GM12878 (cell line): ENCODE results near the gene PRR3. TPM values are rescaled to one million over a fixed set of nuclear protein-coding genes. Genes with fewer than 3 reads are reported as not detected.

ENCODE experiments used
- CBX5 ChIP-seq: sonication (generic); IDR thresholded peaks from 2 replicates; pipeline ENCODE4 v1.6.1; 2016; ENCODE audit warnings: low read depth, moderate library complexity, mild to moderate bottlenecking, inconsistent platforms
- CREM ChIP-seq: IDR thresholded peaks from 2 replicates; pipeline ENCODE4 v1.6.1; 2014; ENCODE audit warnings: antibody characterized with exemption, low read depth
- DPF2 ChIP-seq: fragments of 450-650 bp; IDR thresholded peaks from 2 replicates; pipeline ENCODE4 v1.6.1; 2017; ENCODE audit warnings: mild to moderate bottlenecking
- EED ChIP-seq: sonication (generic); IDR thresholded peaks from 2 replicates; pipeline ENCODE4 v1.6.1; 2016; ENCODE audit warnings: antibody characterized with exemption, low read depth
- EP300 ChIP-seq, 2 experiments: fragments of 150-350 bp in 1 of 2; IDR thresholded peaks; 2 replicates each; pipeline ENCODE4 v1.6.1; 2011 to 2012; ENCODE audit warnings: low read depth in 2 of 2, low read length in 2 of 2, borderline replicate concordance in 1 of 2, improper control_type of control experiment in 1 of 2, inconsistent platforms in 1 of 2; ENCODE audit not compliant: control insufficient read depth in 1 of 2
- ETV6 ChIP-seq, 2 experiments: fragments of 450-650 bp in 1 of 2; IDR thresholded peaks in 1 of 2; conservative IDR thresholded peaks in 1 of 2; 2 replicates each; pipeline ENCODE4 v1.6.1; 2014; ENCODE audit warnings: antibody characterized with exemption in 1 of 2, borderline replicate concordance in 1 of 2, low read depth in 1 of 2, mild to moderate bottlenecking in 1 of 2, moderate library complexity in 1 of 2
- IKZF1 ChIP-seq: fragments of 450-650 bp; conservative IDR thresholded peaks from 2 replicates; pipeline ENCODE4 v1.6.1; 2017; ENCODE audit warnings: antibody characterized with exemption, mild to moderate bottlenecking
- IKZF2 ChIP-seq, 2 experiments: fragments of 450-650 bp; IDR thresholded peaks; 2 replicates each; pipeline ENCODE4 v1.6.1; 2017; ENCODE audit warnings: mild to moderate bottlenecking in 2 of 2, moderate library complexity in 2 of 2
- IRF4 ChIP-seq: IDR thresholded peaks from 2 replicates; pipeline ENCODE4 v1.6.1; 2011; ENCODE audit warnings: low read depth, low read length
- MEF2A ChIP-seq: IDR thresholded peaks from 2 replicates; pipeline ENCODE4 v1.6.1; 2011; ENCODE audit warnings: low read depth, mild to moderate bottlenecking, low read length, moderate library complexity; ENCODE audit not compliant: insufficient read depth
- MLLT1 ChIP-seq: fragments of 450-650 bp; IDR thresholded peaks from 2 replicates; pipeline ENCODE4 v1.6.1; 2016; ENCODE audit warnings: mild to moderate bottlenecking
- MTA2 ChIP-seq: fragments of 450-650 bp; IDR thresholded peaks from 2 replicates; pipeline ENCODE4 v1.6.1; 2016; ENCODE audit warnings: low read depth, mild to moderate bottlenecking, moderate library complexity
- NBN ChIP-seq: fragments of 450-650 bp; IDR thresholded peaks from 2 replicates; pipeline ENCODE4 v1.6.1; 2016
- NKRF ChIP-seq: fragments of 450-650 bp; conservative IDR thresholded peaks from 2 replicates; pipeline ENCODE4 v1.6.1; 2017; ENCODE audit warnings: mild to moderate bottlenecking, moderate library complexity
- RELA ChIP-seq: fragments of 450-650 bp; IDR thresholded peaks from 2 replicates; pipeline ENCODE4 v1.8.0; 2014; ENCODE audit warnings: borderline replicate concordance; ENCODE audit not compliant: partially characterized antibody
- RUNX3 ChIP-seq: IDR thresholded peaks from 2 replicates; pipeline ENCODE4 v1.6.1; 2012; ENCODE audit warnings: low read length, inconsistent platforms
- SKIL ChIP-seq: fragments of 450-650 bp; IDR thresholded peaks from 2 replicates; pipeline ENCODE4 v1.6.1; 2017; ENCODE audit warnings: mild to moderate bottlenecking, low read depth, inconsistent platforms; ENCODE audit not compliant: poor library complexity, severe bottlenecking
- ZBED1 ChIP-seq: IDR thresholded peaks from 2 replicates; pipeline ENCODE4 v1.6.1; 2016; ENCODE audit warnings: borderline replicate concordance
- ZNF384 ChIP-seq: IDR thresholded peaks from 2 replicates; pipeline ENCODE4 v1.6.1; 2012; ENCODE audit warnings: low read depth, mild to moderate bottlenecking, low read length, improper control_type of control experiment, borderline replicate concordance
- polyA plus RNA-seq, 11 experiments: library from polyadenylated mRNA; depleted of rRNA in 4 of 11; unstranded in 6 of 11; stranded (reverse) in 5 of 11; fragments of >200 nt; fragmentation: Nextera tagmentation in 4 of 11; fragmentation: Illumina TruSeq in 1 of 11; extraction: Ambion mirVana in 4 of 11; extraction: Trizol in 1 of 11; gene quantifications; 1 replicate in 1 of 11; 2 replicates in 10 of 11; pipeline versions ENCODE4 v1.2.1 to v1.2.3, GENCODE V29; 2011 to 2016; ENCODE audit warnings: inconsistent platforms in 2 of 11, missing spikeins in 2 of 11, low read depth in 1 of 11
- total RNA-seq, 4 experiments: library from RNA; depleted of rRNA in 3 of 4; stranded (reverse); fragments of >200 nt in 3 of 4; fragmentation: Illumina TruSeq in 1 of 4; extraction: Trizol in 1 of 4; gene quantifications; 2 replicates each; pipeline versions ENCODE4 v1.2.1 to v1.2.3, GENCODE V29; 2013 to 2021
- TF ChIP-seq, protein P1 (sequence below): fragments of 450-650 bp; IDR thresholded peaks from 2 replicates; pipeline ENCODE4 v1.6.1; 2016; ENCODE audit warnings: mild to moderate bottlenecking

Gene PRR3
- total and polyA plus RNA-seq, 10 of the 15 experiments (the other 5 are each of a cell fraction or from before 2014, with no cell fraction given) = 14.0 to 38.2 (median 20.5) TPM

DNA sequence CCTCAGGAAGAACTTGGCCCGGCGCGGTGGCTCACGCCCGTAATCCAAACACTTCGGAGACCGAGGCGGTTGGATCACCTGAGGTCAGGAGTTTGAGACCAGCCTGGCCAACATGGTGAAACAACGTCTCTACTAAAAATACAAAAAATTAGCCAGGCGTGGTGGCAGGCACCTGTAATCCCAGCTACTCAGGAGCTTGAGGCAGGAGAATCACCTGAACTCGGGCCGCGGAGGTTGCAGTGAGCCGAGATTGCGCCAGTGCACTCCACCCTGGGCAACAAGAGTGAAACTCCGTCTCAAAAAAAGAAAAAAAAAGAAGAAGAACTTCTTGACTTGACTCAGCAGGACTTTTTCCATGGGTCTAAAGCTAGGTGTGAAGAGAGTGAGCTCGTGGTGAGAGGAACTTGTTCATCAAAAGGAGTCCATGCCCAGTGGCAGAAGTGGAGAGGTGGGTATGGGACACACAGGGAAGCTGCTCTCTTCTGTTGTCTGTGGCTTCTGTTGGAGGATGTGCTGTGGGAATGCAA, 27.7 kb upstream of the PRR3 start (continued):
- peak; percentile 16; the same call in 1 of the 2 replicates for TF ChIP-seq NKRF
- TF ChIP-seq, protein P1, sequence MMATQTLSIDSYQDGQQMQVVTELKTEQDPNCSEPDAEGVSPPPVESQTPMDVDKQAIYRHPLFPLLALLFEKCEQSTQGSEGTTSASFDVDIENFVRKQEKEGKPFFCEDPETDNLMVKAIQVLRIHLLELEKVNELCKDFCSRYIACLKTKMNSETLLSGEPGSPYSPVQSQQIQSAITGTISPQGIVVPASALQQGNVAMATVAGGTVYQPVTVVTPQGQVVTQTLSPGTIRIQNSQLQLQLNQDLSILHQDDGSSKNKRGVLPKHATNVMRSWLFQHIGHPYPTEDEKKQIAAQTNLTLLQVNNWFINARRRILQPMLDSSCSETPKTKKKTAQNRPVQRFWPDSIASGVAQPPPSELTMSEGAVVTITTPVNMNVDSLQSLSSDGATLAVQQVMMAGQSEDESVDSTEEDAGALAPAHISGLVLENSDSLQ = peak; percentile 42; the same call in 1 of the 2 replicates
- peak; percentile 61; the same call in 1 of the 2 replicates for TF ChIP-seq IRF4
- 0 out of 2 replicates have a peak, but pooled peaks have one; percentile 22 for TF ChIP-seq MEF2A
- peak; percentile 96 to 97 for TF ChIP-seq IKZF2 (IDR thresholded peaks at IDR 0.05)
- TF ChIP-seq ETV6 (conservative IDR thresholded peaks at IDR 0.05 in 1 of 2, IDR thresholded peaks at IDR 0.05 in 1 of 2; ENCODE audit: borderline replicate concordance in 1 of 2, low read depth in 1 of 2) = peak in 1 of 2 experiments; percentile 64; a peak in 1 of 4 replicates
- TF ChIP-seq IKZF1 = peak; percentile 93
- peak; percentile 68 for TF ChIP-seq DPF2
- peak; percentile 78 for TF ChIP-seq EED
- TF ChIP-seq NBN = peak; percentile 86
- peak; percentile 28; the same call in 1 of the 2 replicates for TF ChIP-seq CREM
- peak; percentile 66; the same call in 1 of the 2 replicates for TF ChIP-seq MLLT1
- TF ChIP-seq RELA = peak; percentile 39
- TF ChIP-seq MTA2 = peak; percentile 62
- peak; percentile 41; the same call in 1 of the 2 replicates for TF ChIP-seq RUNX3
- peak; percentile 49 for TF ChIP-seq SKIL
- peak; percentile 10 to 44; a peak in 1 of 4 replicates for TF ChIP-seq EP300 (IDR thresholded peaks at IDR 0.05; ENCODE audit: borderline replicate concordance in 1 of 2, control insufficient read depth in 1 of 2, low read depth in 2 of 2, low read length in 2 of 2)
- 0 out of 2 replicates have a peak, but pooled peaks have one; percentile 55 for TF ChIP-seq CBX5
- TF ChIP-seq ZNF384 = peak; percentile 78
- TF ChIP-seq ZBED1 = peak; percentile 37; the same call in 1 of the 2 replicates
